Activated CD4-positive, CD25-positive, alpha-beta regulatory T cell treated with anti-CD3 and anti-CD28 coated beads, Interleukin-2, amount 50 U/mL, for 16 hours (primary cell): ENCODE data around the gene TSPAN16.
A peak's percentile ranks its signal among the peaks of the same experiment; 100 is the strongest.
"Not testable (repeated sequence)": the region's sequence is repeated elsewhere in the genome, so short reads cannot be mapped to it uniquely, and the experiment has no call there.

Source experiments
- DNase-seq: peaks from one replicate; pipeline ENCODE4 v3.0.0-alpha.2; 2020; ENCODE audit warnings: low read depth, low spot score

TSPAN16 gene

GRCh38 chr19:11306337-11306736, 10.4 kb downstream of the TSPAN16 start:
- no peak for DNase-seq

- not testable (repeated sequence) for DNase-seq
Measured at GRCh38 chr19:11320278-11320995, 24.5 kb downstream of the TSPAN16 start.

- no peak for DNase-seq
Measured at GRCh38 chr19:11321191-11322126, 25.5 kb downstream of the TSPAN16 start.

DNA sequence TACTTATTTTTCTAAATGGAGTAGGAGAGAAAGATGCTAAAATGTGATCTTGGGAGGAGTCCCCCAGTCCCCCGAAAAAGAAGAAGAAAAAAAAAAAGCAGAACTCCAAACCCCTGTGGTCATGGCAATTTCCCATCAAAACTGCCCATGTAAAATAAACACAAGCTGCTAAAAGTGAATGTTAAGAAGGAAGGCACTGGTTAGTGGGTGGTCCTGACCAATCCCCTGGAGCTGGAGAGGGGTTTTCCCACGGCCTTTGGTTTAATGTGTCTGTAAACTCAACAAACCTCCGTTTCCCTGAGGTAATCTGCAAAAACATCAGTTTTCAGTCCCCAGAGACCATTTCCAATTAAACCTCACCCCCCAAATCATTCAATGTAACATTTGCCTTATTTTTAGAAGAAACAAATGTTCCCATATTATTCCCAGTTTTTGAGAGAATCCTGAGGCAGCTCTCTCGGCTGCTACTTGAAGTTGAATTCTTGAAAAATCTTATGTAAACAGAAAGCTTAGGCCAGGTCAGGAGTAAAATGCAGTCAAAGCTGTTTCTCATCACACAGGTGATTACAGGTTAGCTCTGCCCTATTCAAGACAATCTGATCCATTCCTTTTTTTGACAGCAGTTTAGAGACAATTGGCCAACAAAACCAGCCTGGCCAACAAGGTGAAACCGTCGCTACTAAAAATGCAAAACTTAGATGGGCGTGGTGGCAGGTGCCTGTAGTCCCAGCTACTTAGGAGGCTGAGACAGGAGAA, 26.5 kb downstream of the TSPAN16 start:
- no peak for DNase-seq

DNA sequence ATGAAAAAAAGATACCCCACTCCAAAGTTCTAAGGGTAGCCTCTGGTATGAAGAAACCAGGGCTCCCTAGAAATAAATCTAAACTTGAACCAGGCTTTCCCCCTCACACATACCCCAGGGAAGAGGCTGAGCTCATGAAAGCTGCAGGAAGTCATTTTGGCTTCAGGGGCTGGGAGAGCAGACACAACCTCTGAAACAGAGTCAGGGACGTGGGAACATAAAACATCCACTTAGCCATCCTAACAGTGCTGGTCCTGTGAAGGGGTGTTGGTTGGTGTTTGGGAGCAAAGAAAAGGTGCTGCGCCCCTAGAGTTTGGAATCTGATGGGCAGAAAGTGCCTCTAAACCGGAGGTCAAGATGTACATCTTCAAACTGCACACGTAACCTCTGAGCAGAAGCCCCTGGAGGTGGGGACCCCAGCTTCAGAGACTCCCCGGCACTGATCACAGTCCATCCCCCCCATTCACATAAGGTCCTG, 27.7 kb downstream of the TSPAN16 start:
- no peak for DNase-seq

GRCh38 chr19:11324079-11324661, 28.2 kb downstream of the TSPAN16 start:
- DNase-seq, result no peak

GRCh38 chr19:11324748-11325389, 28.9 kb downstream of the TSPAN16 start:
- no peak for DNase-seq

GRCh38 chr19:11325544-11325943, 29.6 kb downstream of the TSPAN16 start:
- DNase-seq, result no peak

DNA sequence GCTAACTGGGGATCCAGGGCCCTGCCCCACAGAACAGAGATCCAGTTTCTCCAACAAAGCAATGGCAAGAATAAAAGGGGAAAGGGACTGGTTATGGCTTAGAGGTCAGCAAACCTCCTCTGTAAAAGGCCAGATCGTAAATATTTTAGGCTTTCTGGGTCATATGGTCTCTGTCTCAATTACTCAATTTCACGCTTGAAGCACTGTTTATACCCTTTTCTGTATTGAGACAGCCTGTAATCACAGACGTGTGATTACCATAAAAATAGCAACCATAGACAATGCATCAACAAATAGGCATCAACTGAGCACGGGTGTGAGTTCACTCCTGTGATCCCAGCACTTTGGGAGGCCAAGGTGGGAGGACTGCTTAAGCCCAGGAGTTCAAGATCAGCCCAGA, 34.2 kb downstream of the TSPAN16 start:
- DNase-seq, result no peak

DNA sequence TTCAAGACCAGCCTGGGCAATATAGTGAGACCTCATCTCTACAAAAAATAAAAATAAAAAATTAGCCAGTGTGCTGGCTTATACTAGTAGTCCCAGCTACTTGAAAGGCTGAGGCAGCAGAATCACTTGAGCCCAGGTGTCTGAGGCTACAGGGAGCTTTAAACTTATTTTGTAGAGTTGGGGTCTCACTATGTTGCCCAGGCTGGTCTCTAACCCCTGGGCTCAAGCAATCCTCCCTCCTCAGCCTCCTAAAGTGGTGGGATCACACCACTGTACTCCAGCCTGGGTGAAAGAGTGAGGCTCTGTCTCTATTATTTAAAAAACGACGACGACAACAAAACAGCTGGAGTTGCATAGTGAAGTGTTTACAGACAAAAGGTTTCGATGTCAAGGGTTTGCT, 35.5 kb downstream of the TSPAN16 start:
- no peak for DNase-seq

DNA sequence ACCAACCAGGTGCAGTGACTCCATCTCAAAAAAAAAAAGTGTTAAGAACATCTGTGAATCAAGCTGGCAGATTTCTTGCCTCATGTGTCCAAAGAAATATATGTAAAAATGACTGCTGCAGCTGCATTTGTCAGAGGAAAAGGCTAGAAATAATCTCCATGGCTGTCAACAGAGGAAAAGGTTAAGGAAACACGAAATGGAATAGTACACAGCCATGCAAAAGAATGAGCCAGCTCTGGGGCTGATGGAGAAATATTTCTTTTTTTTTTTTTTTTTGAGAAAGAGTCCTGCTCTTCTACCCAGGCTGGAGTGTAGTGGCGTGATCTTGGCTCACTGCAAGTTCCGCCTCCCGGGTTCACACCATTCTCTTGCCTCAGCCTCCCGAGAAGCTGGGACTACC, 36.9 kb downstream of the TSPAN16 start:
- DNase-seq, result no peak

GRCh38 chr19:11333838-11334237, 37.9 kb downstream of the TSPAN16 start:
- not testable (repeated sequence) for DNase-seq

DNA sequence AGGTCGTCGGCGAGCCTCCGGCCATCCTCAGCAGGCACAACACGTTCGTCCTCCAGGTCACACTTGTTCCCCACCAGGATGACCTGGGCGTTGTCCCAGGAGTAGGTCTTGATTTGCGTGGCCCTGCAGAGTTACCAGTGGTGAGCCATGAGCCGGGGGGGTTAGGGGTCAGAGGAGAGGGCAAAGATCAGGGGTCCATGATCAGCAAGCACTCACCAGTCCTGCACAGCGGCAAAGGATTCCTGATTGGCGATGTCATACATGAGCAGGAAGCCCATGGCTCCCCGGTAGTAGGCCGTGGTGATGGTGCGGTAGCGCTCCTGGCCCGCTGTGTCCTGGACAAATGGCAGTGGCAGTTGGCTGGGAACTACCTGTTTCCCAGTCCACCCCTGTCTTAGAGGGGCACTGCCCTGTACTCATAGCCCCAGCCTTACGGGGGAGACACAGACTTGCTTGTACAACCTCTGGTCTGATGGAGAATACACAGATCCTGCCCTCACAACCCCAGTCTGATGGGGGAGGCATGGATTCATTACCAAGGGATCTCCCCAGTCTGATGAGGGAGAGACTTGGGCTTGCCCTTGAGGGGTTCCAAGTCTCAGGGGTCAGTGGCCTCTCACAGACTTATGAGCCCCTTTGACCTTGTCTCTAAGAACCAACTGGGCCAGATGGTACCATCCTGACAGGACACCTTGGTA, 39.6 kb downstream of the TSPAN16 start:
- DNase-seq, result no peak

DNA sequence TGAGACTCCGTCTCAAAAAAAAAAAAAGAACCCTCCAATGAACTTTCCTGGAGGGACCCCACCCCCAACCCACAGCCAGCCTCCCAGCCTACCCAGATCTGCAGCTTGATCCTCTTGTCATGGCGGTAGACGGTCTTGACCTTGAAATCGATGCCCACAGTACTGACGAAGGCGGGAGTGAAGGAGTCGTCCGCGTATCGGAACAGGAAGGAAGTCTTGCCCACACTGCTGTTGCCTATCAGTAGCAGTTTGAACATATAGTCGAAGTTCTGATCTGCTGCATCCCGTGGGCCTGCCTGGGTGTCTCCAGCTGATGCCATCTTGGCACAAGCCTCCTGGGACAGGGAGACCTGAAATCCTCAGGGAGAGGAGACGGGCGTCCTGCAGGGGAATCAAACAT, 41.1 kb downstream of the TSPAN16 start:
- DNase-seq, result no peak

DNA sequence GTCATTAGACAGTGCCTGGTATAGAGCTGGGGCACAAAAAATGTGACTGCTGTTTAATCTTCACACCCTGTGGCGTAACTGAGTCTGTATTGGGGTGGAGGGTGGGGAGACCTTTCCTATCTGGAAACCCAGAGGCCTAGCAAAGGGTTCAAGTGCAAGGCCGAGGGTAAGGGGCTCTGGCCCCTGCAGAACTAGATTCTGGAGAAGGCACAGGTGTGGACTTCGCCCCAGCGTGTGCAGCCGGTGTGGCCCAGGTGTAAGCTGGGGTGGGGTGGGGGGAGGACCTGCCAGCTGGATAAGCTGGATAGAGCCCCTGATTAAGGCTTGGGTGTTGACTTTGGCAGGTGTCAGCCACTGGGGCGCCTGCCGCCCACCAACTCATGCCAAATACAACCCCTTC, 42.2 kb downstream of the TSPAN16 start:
- no peak for DNase-seq

- DNase-seq, result no peak
Measured at GRCh38 chr19:11338569-11339253, 42.8 kb downstream of the TSPAN16 start.

DNA sequence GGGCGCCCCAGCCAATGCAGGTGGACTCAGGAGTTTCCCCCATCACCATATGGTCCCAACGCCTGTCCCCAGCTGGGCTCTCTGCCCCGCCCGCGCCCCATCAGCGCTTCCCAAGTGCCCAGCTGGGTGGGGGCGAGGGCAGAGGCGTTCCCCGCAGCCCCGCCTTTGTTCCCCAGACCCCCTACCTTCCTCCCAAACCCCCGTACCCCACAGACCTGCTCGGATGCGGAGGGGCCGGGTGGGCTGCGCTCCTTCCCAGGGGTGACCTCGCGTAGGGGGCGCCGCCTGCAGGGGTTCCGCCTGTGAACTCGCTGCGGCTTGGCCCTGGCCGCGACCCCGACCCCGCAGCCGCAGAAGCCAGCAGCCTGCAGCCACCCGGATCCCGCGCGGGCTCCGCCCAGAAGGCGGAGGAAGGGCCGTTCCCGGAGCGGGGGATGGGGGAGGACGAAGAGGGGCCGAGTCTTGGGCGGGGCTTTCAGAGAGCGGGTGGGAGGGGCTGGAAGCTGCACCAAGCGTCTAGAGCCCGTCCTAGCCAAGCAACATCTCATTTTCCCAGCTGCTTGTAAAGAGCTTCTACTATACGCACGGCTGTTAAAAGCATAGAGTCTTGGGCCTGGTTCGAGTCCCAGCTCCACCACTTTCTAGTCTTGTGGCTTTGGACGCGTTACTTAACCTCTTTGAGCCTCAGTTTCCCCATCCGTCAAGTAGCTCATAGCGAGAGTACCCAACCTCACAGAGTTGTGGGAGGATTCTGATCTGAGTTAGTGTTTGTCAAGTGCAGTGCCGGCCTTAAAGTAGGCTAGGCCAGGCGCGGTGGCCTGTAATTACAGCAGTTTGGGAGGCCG, 43.5 kb downstream of the TSPAN16 start, which contains the start of gene RAB3D:
Gene RAB3D, minus strand, starts transcription at position 404 of the 845 bp plus-strand sequence. CDS start 2,258 bp downstream, outside the sequence.
- peak; percentile 60 for DNase-seq

DNA sequence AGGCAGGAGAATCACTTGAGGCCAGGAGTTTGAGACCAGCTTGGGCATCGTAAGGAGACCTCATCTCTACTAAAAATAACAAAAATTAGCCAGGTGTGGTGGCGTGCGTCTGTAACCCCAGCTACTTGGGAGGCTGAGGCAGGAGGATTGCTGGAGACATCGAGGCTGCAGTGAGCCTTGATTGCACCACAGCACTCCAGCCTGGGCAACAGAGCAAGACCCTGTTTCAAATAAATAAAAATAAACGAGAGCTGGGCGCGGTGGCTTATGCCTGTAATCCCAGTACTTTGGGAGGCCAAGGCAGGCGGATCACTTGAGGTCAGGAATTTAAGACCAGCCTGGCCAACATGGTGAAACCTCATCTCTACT, 44.1 kb downstream of the TSPAN16 start:
- DNase-seq, result not testable (repeated sequence)

DNA sequence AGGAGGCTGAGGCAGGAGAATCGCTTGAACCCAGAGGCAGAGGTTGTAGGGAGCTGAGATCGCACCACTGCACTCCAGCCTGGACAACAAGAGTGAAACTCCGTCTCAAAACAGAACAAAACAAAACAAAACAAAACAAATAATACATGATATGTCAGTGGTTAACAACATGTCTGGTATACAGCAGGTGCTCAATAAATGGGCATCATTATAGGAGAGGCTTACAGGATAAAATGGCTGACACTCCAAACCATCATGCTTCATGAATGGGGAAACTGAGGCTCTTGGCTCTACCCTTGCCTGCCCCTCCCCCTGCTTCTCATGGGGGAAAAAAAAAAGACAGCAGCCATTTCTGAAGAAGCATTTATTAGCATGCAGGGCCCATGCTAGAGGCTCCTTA, 46.5 kb downstream of the TSPAN16 start:
- DNase-seq, result no peak
